Smooth muscle cell (in vitro differentiated cells): Measurements from ENCODE around the gene GRID2IP. TPM values are rescaled to one million over a fixed set of nuclear protein-coding genes. Genes with fewer than 3 reads are reported as not detected.

ENCODE experiments used
- DNase-seq: peaks from one replicate; lab custom pipeline; 2025; ENCODE audit not compliant: unreplicated experiment; lab: John Stamatoyannopoulos, UW
- H2AFZ ChIP-seq: fragments of 200-600 bp; sonication (generic); 2 replicates; pipeline ENCODE4 v1.6.0; 2016; ENCODE audit warnings: antibody characterized with exemption, low read depth, mild to moderate bottlenecking
- H3F3A ChIP-seq: fragments of 200-600 bp; sonication (generic); 2 replicates; pipeline ENCODE4 v1.6.0; 2017; ENCODE audit warnings: antibody characterized with exemption, low read depth
- H3K27ac ChIP-seq: fragments of 200-600 bp; sonication (generic); 2 replicates; pipeline ENCODE4 v1.5.1; 2016; ENCODE audit warnings: low read depth, mild to moderate bottlenecking
- H3K27me3 ChIP-seq: fragments of 200-600 bp; sonication (generic); 2 replicates; pipeline ENCODE4 v1.6.1; 2016; ENCODE audit warnings: low read depth, mild to moderate bottlenecking
- H3K36me3 ChIP-seq: fragments of 200-600 bp; sonication (generic); 2 replicates; pipeline ENCODE4 v1.5.1; 2016; ENCODE audit warnings: low read depth
- H3K4me1 ChIP-seq: fragments of 200-600 bp; sonication (generic); 2 replicates; pipeline ENCODE4 v1.5.1; 2016; ENCODE audit warnings: low read depth
- H3K4me2 ChIP-seq: fragments of 200-600 bp; sonication (generic); 2 replicates; pipeline ENCODE4 v1.6.0; 2016; ENCODE audit warnings: mild to moderate bottlenecking
- H3K4me3 ChIP-seq: fragments of 200-600 bp; sonication (generic); 2 replicates; pipeline ENCODE4 v1.5.1; 2016; ENCODE audit warnings: mild to moderate bottlenecking
- H3K79me2 ChIP-seq: fragments of 200-600 bp; sonication (generic); 2 replicates; pipeline ENCODE4 v1.6.0; 2016; ENCODE audit warnings: low read depth, mild to moderate bottlenecking
- H3K9ac ChIP-seq: fragments of 200-600 bp; sonication (generic); 2 replicates; pipeline ENCODE4 v1.6.0; 2016; ENCODE audit warnings: low read depth
- H3K9me3 ChIP-seq: fragments of 200-600 bp; sonication (generic); replicated peaks from 2 replicates; pipeline ENCODE4 v1.5.1; 2016; ENCODE audit warnings: low read depth
- H4K20me1 ChIP-seq: fragments of 200-600 bp; sonication (generic); 2 replicates; pipeline ENCODE4 v1.6.0; 2016; ENCODE audit warnings: low read depth
- WGBS: methylation state at CpG from one replicate; pipeline ENCODE4 v1.1.7; 2016; ENCODE audit warnings: low lambda C conversion rate; 5-methylcytosine and 5-hydroxymethylcytosine counted together
- polyA plus RNA-seq: library from polyadenylated mRNA; unstranded; fragments of >200 nt; fragmentation: Nextera tagmentation; extraction: Ambion mirVana; gene quantifications from 2 replicates; pipeline ENCODE4 v1.2.1, GENCODE V29; 2016
- total RNA-seq: library from RNA; depleted of rRNA; stranded (reverse); fragments of >200 nt; gene quantifications from 2 replicates; pipeline ENCODE4 v1.2.3, GENCODE V29; 2014
- TF ChIP-seq, protein P1 (sequence below): fragments of 200-600 bp; sonication (generic); IDR thresholded peaks from 2 replicates; pipeline ENCODE4 v1.5.1; 2017; ENCODE audit warnings: borderline replicate concordance, mild to moderate bottlenecking, antibody characterized with exemption; ENCODE audit not compliant: insufficient read depth, poor library complexity, severe bottlenecking

The GRID2IP gene
- total and polyA plus RNA-seq, 2 experiments from 2014 or later, result not detected

DNA sequence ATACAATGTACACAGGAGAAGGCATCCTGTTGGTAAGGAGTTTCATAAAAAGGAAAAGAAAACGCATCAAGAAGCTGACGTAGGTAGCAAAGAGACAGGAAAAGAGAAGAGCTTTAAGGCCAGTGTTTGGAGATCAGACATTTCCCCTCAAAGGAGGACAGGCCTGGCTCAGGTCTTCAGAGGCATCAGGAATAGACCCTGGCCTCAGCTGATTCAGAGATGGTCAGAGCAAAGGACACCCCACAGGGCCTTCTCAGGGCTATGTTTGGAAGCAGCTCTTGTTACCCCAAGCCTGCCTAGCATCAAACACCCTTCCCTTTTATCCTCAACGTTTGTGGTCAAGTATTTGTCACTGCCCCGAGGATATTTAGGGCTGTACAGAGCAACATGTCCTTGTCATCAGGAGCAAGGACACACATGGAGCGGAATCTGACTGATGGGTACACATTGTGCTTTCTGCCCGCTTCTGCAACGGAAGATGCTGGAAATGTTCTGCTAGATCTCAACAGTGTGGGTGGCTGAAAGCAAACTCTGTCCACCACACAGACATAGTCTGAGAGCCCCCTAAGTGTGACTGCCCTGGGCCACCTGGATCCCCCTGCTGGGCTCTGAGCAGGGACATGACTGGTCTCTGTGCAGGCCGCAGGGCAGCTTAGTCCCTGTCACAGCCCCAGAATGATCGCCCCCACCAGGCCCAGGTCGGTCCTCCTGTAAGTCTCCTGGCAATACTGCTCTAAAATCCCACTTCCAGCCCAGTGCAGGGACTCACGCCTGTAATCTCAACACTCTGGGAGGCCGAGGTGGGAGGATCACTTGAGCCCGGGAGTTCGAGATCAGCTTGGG lies 25.0 kb upstream of the GRID2IP start:
- 85% methylated on average over 14 of the region's 14 CpGs for WGBS
- no peaks in the 10 kb centered on the region for H3F3A ChIP-seq
- no peaks in the 10 kb centered on the region for H3K79me2 ChIP-seq
- peak overlapping the region; percentile 72 for H3K4me3 ChIP-seq
- peak overlapping the region; percentile 95 for H3K4me2 ChIP-seq
- H3K27ac ChIP-seq, result no peak overlapping the region
- no peaks in the 10 kb centered on the region for H3K36me3 ChIP-seq
- H3K9me3 ChIP-seq, result no peaks in the 10 kb centered on the region
- H2AFZ ChIP-seq, result no peak overlapping the region
- TF ChIP-seq, protein P1, sequence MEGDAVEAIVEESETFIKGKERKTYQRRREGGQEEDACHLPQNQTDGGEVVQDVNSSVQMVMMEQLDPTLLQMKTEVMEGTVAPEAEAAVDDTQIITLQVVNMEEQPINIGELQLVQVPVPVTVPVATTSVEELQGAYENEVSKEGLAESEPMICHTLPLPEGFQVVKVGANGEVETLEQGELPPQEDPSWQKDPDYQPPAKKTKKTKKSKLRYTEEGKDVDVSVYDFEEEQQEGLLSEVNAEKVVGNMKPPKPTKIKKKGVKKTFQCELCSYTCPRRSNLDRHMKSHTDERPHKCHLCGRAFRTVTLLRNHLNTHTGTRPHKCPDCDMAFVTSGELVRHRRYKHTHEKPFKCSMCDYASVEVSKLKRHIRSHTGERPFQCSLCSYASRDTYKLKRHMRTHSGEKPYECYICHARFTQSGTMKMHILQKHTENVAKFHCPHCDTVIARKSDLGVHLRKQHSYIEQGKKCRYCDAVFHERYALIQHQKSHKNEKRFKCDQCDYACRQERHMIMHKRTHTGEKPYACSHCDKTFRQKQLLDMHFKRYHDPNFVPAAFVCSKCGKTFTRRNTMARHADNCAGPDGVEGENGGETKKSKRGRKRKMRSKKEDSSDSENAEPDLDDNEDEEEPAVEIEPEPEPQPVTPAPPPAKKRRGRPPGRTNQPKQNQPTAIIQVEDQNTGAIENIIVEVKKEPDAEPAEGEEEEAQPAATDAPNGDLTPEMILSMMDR, result no peak
- no peaks in the 10 kb centered on the region for H3K27me3 ChIP-seq
- peaks cover 6% of the 10 kb centered on the region for H3K4me1 ChIP-seq
- no peak for DNase-seq
- no peak overlapping the region for H3K9ac ChIP-seq
- no peaks in the 10 kb centered on the region for H4K20me1 ChIP-seq

DNA sequence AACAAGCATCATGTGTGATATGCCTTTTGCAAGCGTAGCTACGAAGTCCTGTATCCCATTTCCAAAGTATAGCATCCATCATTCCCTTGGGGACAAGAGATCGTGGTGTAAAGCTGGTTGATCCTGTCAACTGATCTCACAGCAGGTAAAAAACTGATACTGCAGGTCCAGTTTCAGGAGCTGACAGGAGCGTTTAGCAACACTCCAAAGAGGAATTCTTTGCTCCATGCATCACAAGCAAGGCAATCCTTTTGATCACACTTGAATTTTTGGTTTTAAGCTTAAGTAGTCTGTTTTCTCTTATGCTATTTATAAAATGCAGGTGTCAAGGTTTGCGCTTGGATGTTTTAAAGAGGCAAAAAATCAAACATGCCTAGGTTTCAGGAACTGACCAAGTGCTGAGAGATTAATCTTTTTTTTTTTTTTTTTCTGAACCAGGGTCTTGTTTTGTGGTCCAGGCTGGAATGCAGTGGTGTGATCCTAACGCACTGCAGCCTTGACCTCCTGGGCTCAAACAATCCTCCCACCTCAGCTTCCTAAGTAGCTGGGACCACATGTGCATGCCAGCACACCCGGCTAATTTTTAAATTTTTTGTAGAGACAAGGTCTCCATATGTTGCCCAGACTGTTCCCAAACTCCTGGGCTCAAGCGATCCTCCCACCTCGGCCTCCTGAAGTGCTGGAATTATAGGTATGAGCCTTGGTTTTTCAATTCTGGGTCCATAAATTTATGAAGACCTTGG lies 24.2 kb upstream of the GRID2IP start:
- DNase-seq, result no peak
- WGBS, result 89% methylated on average over 9 of the region's 9 CpGs
- H3K4me1 ChIP-seq, result peaks cover 6% of the 10 kb centered on the region
- H3K36me3 ChIP-seq, result no peaks in the 10 kb centered on the region
- no peaks in the 10 kb centered on the region for H3K79me2 ChIP-seq
- no peaks in the 10 kb centered on the region for H4K20me1 ChIP-seq
- H3K4me3 ChIP-seq, result no peak overlapping the region
- no peak overlapping the region for H3K4me2 ChIP-seq
- no peaks in the 10 kb centered on the region for H3K9me3 ChIP-seq
- no peak overlapping the region for H3K27ac ChIP-seq
- no peaks in the 10 kb centered on the region for H3K27me3 ChIP-seq
- no peak overlapping the region for H3K9ac ChIP-seq
- no peak overlapping the region for H2AFZ ChIP-seq
- TF ChIP-seq, protein P1, result no peak
- no peaks in the 10 kb centered on the region for H3F3A ChIP-seq

DNA sequence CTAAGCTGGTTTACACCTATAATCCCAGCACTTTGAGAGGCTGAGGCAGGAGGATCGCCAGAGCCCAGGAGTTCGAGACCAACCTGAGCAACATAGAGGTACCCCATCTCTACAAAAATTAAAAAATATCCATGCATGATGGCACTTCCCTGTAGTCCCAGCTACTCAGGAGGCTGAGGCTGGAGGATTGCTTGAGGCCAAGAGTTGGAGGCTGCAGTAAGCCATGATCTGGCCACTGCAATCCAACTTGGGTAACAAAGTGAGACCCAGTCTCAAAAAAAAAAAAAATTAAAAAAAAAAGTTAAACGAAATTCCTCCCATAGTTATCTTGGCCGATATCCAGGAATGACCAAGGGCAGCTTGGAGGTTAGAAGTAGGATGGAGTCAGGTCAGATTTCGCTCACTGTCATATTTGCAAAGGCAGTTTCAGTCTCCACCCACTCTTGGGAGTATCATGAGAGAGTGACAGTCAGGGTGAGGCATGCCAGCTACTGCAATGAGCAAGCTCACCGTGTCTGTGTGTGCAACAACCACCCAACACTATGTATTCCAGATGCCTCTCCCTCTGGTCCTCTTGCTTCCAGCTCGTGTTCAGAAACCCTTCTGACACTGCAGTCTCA lies 20.0 kb upstream of the GRID2IP start:
- no peak overlapping the region for H2AFZ ChIP-seq
- no peaks in the 10 kb centered on the region for H3K27me3 ChIP-seq
- no peaks in the 10 kb centered on the region for H3K4me1 ChIP-seq
- no peaks in the 10 kb centered on the region for H3K9me3 ChIP-seq
- no peaks in the 10 kb centered on the region for H3K79me2 ChIP-seq
- no peak for DNase-seq
- no peaks in the 10 kb centered on the region for H3K36me3 ChIP-seq
- no peak overlapping the region for H3K4me3 ChIP-seq
- 92% methylated on average over 7 of the region's 7 CpGs for WGBS
- no peaks in the 10 kb centered on the region for H4K20me1 ChIP-seq
- H3F3A ChIP-seq, result no peaks in the 10 kb centered on the region
- TF ChIP-seq, protein P1, result no peak
- no peak overlapping the region for H3K27ac ChIP-seq
- H3K4me2 ChIP-seq, result no peak overlapping the region
- H3K9ac ChIP-seq, result no peak overlapping the region
